H9 (cell line): ENCODE measurements around the gene CELF4. TPM values are rescaled to one million over a fixed set of nuclear protein-coding genes. Genes with fewer than 3 reads are reported as not detected.

Source experiments
- DNase-seq: peaks from one replicate; pipeline ENCODE4 v3.0.0-alpha.2; 2017
- H2AFZ ChIP-seq: one replicate; pipeline ENCODE4 v1.6.1; 2013; ENCODE audit warnings: mild to moderate bottlenecking, low read length, control low read depth, moderate library complexity
- H2AK5ac ChIP-seq: 2 replicates; pipeline ENCODE4 v1.6.1; 2013; ENCODE audit warnings: low read length, control low read depth, mixed read lengths; ENCODE audit not compliant: insufficient read length
- H2BK120ac ChIP-seq: one replicate; pipeline ENCODE4 v1.6.1; 2013; ENCODE audit warnings: low read depth, mild to moderate bottlenecking, low read length, control low read depth, inconsistent platforms; ENCODE audit not compliant: poor library complexity, severe bottlenecking
- H2BK12ac ChIP-seq: 2 replicates; pipeline ENCODE4 v1.6.1; 2013; ENCODE audit warnings: low read length, control low read depth, mixed read lengths, low read depth; ENCODE audit not compliant: insufficient read length
- H2BK15ac ChIP-seq: 2 replicates; pipeline ENCODE4 v1.6.1; 2013; ENCODE audit warnings: low read depth, low read length, control low read depth
- H2BK20ac ChIP-seq: one replicate; pipeline ENCODE4 v1.6.1; 2013; ENCODE audit warnings: low read depth, mild to moderate bottlenecking, low read length, control low read depth, inconsistent platforms; ENCODE audit not compliant: poor library complexity, severe bottlenecking
- H2BK5ac ChIP-seq: 2 replicates; pipeline ENCODE4 v1.6.1; 2013; ENCODE audit warnings: low read length, control low read depth, mixed read lengths; ENCODE audit not compliant: insufficient read length
- H3K14ac ChIP-seq: 2 replicates; pipeline ENCODE4 v1.6.1; 2013; ENCODE audit warnings: low read length, control low read depth; ENCODE audit not compliant: insufficient read depth
- H3K18ac ChIP-seq: 2 replicates; pipeline ENCODE4 v1.6.1; 2013; ENCODE audit warnings: low read depth, mild to moderate bottlenecking, mixed read lengths, low read length, control low read depth; ENCODE audit not compliant: insufficient read length
- H3K23ac ChIP-seq: 2 replicates; pipeline ENCODE4 v1.6.1; 2013; ENCODE audit warnings: low read length, control low read depth, mixed read lengths, low read depth; ENCODE audit not compliant: insufficient read length
- H3K23me2 ChIP-seq: 2 replicates; pipeline ENCODE4 v1.6.1; 2013; ENCODE audit warnings: low read depth, mild to moderate bottlenecking, mixed read lengths, low read length, control low read depth; ENCODE audit not compliant: insufficient read length, poor library complexity, severe bottlenecking
- H3K27ac ChIP-seq: 2 replicates; pipeline ENCODE4 v1.5.1; 2013; ENCODE audit warnings: low read length, control low read depth, mixed read lengths, low read depth; ENCODE audit not compliant: insufficient read length
- H3K27me3 ChIP-seq: 2 replicates; pipeline ENCODE4 v1.6.1; 2013; ENCODE audit warnings: low read length, control low read depth, inconsistent platforms; ENCODE audit not compliant: insufficient read depth
- H3K4ac ChIP-seq: 2 replicates; pipeline ENCODE4 v1.6.1; 2013; ENCODE audit warnings: low read depth, mild to moderate bottlenecking, control low read depth, inconsistent platforms, low read length, moderate library complexity
- H3K4me1 ChIP-seq: 2 replicates; pipeline ENCODE4 v1.6.1; 2013; ENCODE audit warnings: low read length, control low read depth, inconsistent platforms; ENCODE audit not compliant: insufficient read depth
- H3K4me2 ChIP-seq: 2 replicates; pipeline ENCODE4 v1.6.1; 2013; ENCODE audit warnings: low read length, control low read depth, mixed read lengths; ENCODE audit not compliant: insufficient read length, insufficient read depth
- H3K56ac ChIP-seq: 2 replicates; pipeline ENCODE4 v1.6.1; 2013; ENCODE audit warnings: low read depth, mild to moderate bottlenecking, mixed read lengths, low read length, control low read depth; ENCODE audit not compliant: insufficient read length
- H3K79me1 ChIP-seq: 2 replicates; pipeline ENCODE4 v1.6.1; 2013; ENCODE audit warnings: low read depth, mild to moderate bottlenecking, moderate library complexity, low read length, control low read depth, inconsistent platforms; ENCODE audit not compliant: insufficient read depth, poor library complexity, severe bottlenecking
- H3K79me2 ChIP-seq: 2 replicates; pipeline ENCODE4 v1.6.1; 2013; ENCODE audit warnings: low read length, control low read depth, inconsistent platforms; ENCODE audit not compliant: insufficient read depth
- H3K9ac ChIP-seq: 2 replicates; pipeline ENCODE4 v1.6.1; 2013; ENCODE audit warnings: low read length, control low read depth, mixed read lengths; ENCODE audit not compliant: insufficient read length; ENCODE audit errors: extremely low read depth
- H3K9me3 ChIP-seq: one replicate; pipeline ENCODE4 v1.6.1; 2013; ENCODE audit warnings: low read depth, low read length, inconsistent platforms; ENCODE audit not compliant: control insufficient read depth
- H3T11ph ChIP-seq: one replicate; pipeline ENCODE4 v1.6.1; 2013; ENCODE audit warnings: mild to moderate bottlenecking, low read length, control low read depth, inconsistent platforms
- H4K20me1 ChIP-seq: one replicate; pipeline ENCODE4 v1.6.1; 2013; ENCODE audit not compliant: control insufficient read depth, insufficient read length, insufficient read depth
- H4K5ac ChIP-seq: 2 replicates; pipeline ENCODE4 v1.6.1; 2013; ENCODE audit warnings: low read depth, mild to moderate bottlenecking, mixed read lengths, low read length, control low read depth; ENCODE audit not compliant: insufficient read length
- H4K8ac ChIP-seq: replicated peaks from 2 replicates; pipeline ENCODE4 v1.6.1; 2013; ENCODE audit warnings: low read length, control low read depth, mixed read lengths, low read depth; ENCODE audit not compliant: insufficient read length
- H4K91ac ChIP-seq: 2 replicates; pipeline ENCODE4 v1.6.1; 2013; ENCODE audit warnings: low read depth, mild to moderate bottlenecking, moderate library complexity, mixed read lengths, low read length, control low read depth; ENCODE audit not compliant: insufficient read length
- H3K27ac Mint-ChIP-seq, 3 experiments: 2 replicates in 2 of 3; 3 replicates in 1 of 3; pipeline ENCODE4 v1.8.0; 2020 to 2021; ENCODE audit warnings: mixed read lengths in 3 of 3, mild to moderate bottlenecking in 1 of 3, moderate library complexity in 1 of 3
- H3K27me3 Mint-ChIP-seq: 2 replicates; pipeline ENCODE4 v1.8.0; 2021; ENCODE audit warnings: low read depth, mild to moderate bottlenecking, moderate library complexity, mixed read lengths
- H3K36me3 Mint-ChIP-seq, 3 experiments: 2 replicates in 2 of 3; 3 replicates in 1 of 3; pipeline ENCODE4 v1.8.0; 2020 to 2021; ENCODE audit warnings: low read depth in 3 of 3, mixed read lengths in 3 of 3; ENCODE audit not compliant: insufficient read depth in 1 of 3
- H3K4me1 Mint-ChIP-seq, 2 experiments: 2 replicates each; pipeline ENCODE4 v1.8.0; 2020; ENCODE audit warnings: mixed read lengths in 2 of 2
- H3K4me3 Mint-ChIP-seq, 2 experiments: 2 replicates in 1 of 2; 3 replicates in 1 of 2; pipeline ENCODE4 v1.8.0; 2020 to 2021; ENCODE audit warnings: mild to moderate bottlenecking in 2 of 2, mixed read lengths in 2 of 2, moderate library complexity in 1 of 2
- H3K9me3 Mint-ChIP-seq, 2 experiments: 2 replicates in 1 of 2; 3 replicates in 1 of 2; pipeline ENCODE4 v1.8.0; 2020; ENCODE audit warnings: mild to moderate bottlenecking in 2 of 2, mixed read lengths in 2 of 2, moderate library complexity in 1 of 2
- WGBS: extraction: QIAGEN DNeasy Blood & Tissue Kit; methylation state at CpG from one replicate; pipeline ENCODE4 v1.1.7; 2013; ENCODE audit warnings: missing lambda C conversion rate, low lambda C conversion rate, mixed read lengths; ENCODE audit not compliant: insufficient read length; ENCODE audit errors: extremely low coverage; 5-methylcytosine and 5-hydroxymethylcytosine counted together
- total RNA-seq: library from RNA; stranded (reverse); gene quantifications from 2 replicates; pipeline ENCODE4 v1.2.1, GENCODE V29; 2021
- TF ChIP-seq, protein P1 (sequence below): fragments of 200-600 bp; sonication (generic); conservative IDR thresholded peaks from 3 replicates; pipeline ENCODE4 v1.8.0; 2021; ENCODE audit warnings: antibody characterized with exemption, mild to moderate bottlenecking

CELF4 gene
- total RNA-seq, 1 experiment from 2014 or later = 1.1 TPM

DNA sequence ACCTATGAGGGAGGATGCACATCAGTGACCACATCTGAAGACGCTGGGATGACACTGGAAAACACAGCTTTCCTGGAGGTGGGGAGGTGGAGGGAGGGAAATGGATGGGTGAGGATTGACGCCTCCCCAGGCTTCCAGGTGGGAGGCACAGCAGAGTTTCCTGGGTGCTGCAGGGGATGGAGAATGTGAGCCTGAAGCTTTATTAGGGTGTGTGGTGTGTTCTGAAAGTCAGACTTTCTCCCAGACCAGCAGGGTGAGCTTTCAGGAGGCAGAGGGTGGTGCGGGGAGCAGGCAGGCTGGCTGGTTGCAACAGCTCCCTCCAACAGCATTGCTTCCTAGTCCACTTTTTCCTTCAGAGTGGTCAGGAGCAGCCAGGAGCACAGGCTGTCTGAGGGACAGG lies 263.1 kb downstream of the CELF4 start:
- H4K5ac ChIP-seq = no peak overlapping the region
- WGBS = no CpG with 5 or more reads among the region's 3 CpGs
- no peak overlapping the region for H3K4me2 ChIP-seq
- H3K79me2 ChIP-seq = no peaks in the 10 kb centered on the region
- no peak overlapping the region for H2BK15ac ChIP-seq
- no peak overlapping the region for H3K23ac ChIP-seq
- no peaks in the 10 kb centered on the region for H3K79me1 ChIP-seq
- Mint-ChIP-seq H3K27ac (no peak overlapping the region), H3K27me3 (peaks cover 9% of the 10 kb centered on the region), H3K9me3 (no peaks in the 10 kb centered on the region), H3K4me3 (no peak overlapping the region), H3K36me3 (no peaks in the 10 kb centered on the region), H3K4me1 (peaks cover 19 to 34% of the 10 kb centered on the region in 2 experiments)
- H3K18ac ChIP-seq = no peak overlapping the region
- no peak overlapping the region for H3K4ac ChIP-seq
- H4K8ac ChIP-seq = no peak overlapping the region
- no peaks in the 10 kb centered on the region for H4K20me1 ChIP-seq
- H3K23me2 ChIP-seq = no peaks in the 10 kb centered on the region
- H3K27me3 ChIP-seq = no peaks in the 10 kb centered on the region
- H2AK5ac ChIP-seq = no peak overlapping the region
- H3T11ph ChIP-seq = no peak overlapping the region
- no peak for DNase-seq
- H3K9me3 ChIP-seq = no peaks in the 10 kb centered on the region
- no peaks in the 10 kb centered on the region for H3K4me1 ChIP-seq
- no peak overlapping the region for H2BK120ac ChIP-seq
- H3K14ac ChIP-seq = no peak overlapping the region; the same call in 1 of the 2 replicates
- H2BK20ac ChIP-seq = no peak overlapping the region
- H2BK12ac ChIP-seq = no peak overlapping the region
- no peak overlapping the region for H3K56ac ChIP-seq
- no peak overlapping the region for H3K27ac ChIP-seq
- TF ChIP-seq, protein P1, sequence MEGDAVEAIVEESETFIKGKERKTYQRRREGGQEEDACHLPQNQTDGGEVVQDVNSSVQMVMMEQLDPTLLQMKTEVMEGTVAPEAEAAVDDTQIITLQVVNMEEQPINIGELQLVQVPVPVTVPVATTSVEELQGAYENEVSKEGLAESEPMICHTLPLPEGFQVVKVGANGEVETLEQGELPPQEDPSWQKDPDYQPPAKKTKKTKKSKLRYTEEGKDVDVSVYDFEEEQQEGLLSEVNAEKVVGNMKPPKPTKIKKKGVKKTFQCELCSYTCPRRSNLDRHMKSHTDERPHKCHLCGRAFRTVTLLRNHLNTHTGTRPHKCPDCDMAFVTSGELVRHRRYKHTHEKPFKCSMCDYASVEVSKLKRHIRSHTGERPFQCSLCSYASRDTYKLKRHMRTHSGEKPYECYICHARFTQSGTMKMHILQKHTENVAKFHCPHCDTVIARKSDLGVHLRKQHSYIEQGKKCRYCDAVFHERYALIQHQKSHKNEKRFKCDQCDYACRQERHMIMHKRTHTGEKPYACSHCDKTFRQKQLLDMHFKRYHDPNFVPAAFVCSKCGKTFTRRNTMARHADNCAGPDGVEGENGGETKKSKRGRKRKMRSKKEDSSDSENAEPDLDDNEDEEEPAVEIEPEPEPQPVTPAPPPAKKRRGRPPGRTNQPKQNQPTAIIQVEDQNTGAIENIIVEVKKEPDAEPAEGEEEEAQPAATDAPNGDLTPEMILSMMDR = no peak
- no peak overlapping the region for H4K91ac ChIP-seq
- H2AFZ ChIP-seq = no peak overlapping the region
- no peak overlapping the region for H3K9ac ChIP-seq
- H2BK5ac ChIP-seq = no peak overlapping the region
